C1 segment of cervical spinal cord (tissue), 14 donors: Measurements from ENCODE around the gene IDI2.
"Not testable (repeated sequence)": the region's sequence is repeated elsewhere in the genome, so short reads cannot be mapped to it uniquely, and the experiment has no call there.

Source experiments
- DNase-seq, 14 donors: peaks; one replicate each; lab custom pipeline; 2025; lab: John Stamatoyannopoulos, UW

Gene IDI2

DNA sequence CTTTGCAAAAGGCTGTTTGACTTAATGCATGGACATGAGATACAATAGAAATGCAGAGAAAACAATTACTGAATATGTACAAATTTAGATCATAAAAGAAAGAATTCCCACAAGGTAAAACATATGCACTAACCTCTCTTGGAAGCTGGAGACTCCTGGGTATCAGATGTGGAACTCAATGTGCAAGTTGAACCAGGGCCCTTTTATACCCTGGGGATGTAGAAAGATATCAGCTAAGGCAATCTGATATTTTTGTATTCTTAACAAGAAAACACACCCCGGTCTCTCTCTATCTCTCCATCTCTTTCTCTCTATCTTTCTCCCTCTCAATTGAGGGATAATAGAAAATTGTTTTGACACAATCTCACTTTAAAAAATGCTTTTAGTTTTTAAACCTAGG is at the start of gene IDI2:
Gene IDI2, minus strand, starts transcription at position 177 of the 400 bp plus-strand sequence. CDS start 1,136 bp downstream, outside the sequence.
- no peak for DNase-seq

DNA sequence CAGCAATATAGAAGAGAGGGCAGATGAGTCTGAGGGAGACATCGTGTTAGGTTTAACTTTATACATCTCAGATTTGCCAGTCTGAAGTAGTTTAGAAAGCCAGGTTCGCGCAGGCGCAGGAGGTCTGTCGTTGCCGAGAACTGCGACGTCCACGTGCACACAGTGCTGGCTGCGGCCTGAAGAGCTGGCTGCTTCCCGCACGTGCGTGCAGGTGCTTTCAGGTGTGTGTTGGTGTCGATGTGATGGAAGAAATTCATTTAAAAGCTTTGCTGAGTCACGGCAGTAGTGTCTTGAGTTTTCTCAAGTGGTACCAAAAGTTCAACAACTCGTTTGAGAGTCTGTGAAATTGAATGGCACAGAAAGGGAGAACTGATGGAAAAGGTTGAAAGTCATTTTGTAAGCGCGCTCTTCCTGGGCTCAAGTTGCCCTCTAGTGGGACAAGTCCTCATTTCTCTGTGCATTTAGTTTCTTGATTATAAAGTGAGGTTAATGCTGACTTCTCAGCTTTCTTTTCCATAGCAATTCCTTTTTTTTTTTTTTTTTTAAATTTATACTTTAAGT is 49.2 kb upstream of the IDI2 start:
- no peak for DNase-seq

DNA sequence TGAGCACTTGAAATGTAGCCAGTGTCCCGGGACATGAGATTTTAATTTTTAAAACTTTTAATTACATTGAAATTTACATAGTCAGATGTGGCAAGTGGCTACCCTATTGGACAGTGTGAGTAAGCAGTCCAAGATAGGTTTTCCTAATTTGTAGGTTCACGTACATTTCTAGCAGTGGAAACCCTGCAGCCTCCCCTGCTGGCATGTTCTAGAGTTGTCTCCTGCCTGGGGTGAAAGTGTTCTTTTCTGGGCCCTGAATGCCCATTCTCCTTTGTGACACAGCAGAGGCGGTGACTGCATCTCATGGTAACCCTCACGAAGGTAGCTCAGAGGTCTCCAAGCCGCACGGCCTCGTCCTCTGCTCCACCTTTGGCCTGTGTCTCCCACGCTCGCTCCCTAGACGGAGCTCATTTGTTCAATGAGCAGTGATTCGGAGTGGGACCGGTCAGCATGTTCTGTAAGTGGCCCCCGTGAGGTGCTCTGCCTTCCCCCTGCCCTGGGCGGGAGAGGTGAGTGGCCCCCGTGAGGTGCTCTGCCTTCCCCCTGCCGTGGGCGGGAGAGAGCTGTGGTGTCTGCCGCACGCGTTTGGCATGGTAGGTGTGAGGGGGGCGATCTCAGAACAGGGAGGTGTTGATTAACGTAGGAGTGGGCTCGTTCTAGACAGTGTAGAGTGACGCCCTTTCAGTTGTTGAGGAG is 48.5 kb upstream of the IDI2 start:
- DNase-seq: no peak

DNA sequence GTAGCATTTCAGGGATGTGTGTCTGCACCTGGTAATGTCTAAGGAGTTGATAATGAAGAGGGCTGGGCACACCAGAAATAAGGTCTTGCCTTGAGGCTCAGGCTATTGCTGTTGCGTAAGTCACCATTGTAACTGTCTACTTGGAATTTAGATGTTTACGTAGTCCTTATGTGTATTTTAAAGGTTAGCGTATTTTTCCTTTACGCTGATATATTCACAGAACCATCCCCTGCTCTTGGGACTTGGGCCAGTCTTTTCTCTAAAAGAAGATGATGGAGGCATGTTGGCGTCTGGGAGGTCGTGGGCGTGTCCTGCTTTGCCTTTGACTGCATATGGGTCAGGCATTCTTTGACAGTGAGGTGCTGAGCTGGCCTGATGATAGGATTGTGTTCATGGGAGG is 45.3 kb upstream of the IDI2 start:
- no peak for DNase-seq

DNA sequence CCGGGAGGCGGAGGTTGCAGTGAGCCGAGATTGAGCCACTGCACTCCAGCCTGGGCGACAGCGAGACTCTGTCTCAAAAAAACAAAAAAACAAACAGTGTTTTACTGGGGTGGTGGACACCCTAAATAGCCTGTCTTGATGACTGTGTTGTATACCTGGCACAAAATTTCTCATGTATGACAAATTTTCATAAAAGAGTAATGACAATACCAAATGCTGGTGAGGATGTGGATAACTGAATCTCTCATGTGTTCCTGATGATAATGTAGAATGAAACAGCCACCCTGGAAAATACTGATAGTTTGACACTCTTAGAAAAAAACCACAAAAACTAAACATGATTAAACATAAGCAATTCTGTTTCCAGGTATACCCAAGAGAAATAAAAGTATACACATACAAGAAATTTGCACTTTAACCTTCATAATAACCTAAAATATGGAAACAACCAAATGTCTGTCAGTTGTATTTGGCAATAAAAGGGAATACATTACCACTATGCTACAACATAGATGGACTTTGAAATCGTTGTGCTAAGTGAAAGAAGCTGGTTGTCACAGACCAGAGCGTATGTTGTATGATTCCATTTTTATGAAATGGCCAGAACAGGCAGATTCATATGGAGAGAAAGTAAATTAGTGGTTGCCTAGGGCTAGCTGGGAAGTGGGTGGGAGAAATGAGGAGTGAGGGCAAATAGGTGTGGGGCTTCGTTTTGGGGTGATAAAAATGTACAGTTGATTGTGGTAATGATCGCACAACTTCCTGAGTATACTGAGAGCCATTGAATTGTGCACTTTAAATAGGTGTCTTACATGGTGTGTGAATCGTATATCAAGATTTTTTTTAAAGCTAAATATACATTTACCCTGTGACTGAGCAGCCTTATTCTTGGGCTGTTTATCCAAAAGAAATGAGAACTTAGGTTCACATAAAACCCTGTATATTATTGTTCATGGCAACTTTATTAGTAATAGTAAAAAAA is 43.0 kb upstream of the IDI2 start:
- no peak for DNase-seq

DNA sequence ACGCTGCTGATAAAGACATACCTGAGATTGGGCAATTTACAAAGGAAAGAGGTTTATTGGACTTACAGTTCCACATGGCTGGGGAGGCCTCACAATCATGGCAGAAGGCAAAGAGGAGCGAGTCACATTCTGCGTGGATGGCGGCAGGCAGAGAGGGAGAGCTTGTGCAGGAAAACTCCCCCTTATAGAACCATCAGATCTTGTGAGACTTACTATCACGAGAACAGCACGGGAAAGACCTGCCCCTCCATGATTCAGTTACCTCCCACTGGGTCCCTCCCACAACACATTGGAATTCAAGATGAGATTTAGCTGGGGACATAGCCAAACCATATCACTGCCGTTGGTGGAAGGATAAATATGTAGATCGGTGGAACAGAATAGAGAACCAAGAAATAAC is 41.1 kb upstream of the IDI2 start:
- DNase-seq: not testable (repeated sequence)

DNA sequence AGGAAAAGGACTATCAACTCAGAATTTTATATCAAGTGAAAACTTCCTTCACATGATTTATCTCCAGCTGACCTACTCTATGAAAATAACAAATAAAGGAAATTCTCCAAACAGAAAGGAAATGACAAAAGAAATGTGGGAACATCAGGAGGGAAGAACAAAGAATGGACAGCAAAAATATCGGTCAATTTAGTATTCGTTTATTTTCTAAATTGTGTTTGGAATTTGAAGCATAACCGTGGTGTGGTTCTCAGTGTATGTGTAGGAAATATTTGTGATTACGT is 39.2 kb upstream of the IDI2 start:
- no peak for DNase-seq

DNA sequence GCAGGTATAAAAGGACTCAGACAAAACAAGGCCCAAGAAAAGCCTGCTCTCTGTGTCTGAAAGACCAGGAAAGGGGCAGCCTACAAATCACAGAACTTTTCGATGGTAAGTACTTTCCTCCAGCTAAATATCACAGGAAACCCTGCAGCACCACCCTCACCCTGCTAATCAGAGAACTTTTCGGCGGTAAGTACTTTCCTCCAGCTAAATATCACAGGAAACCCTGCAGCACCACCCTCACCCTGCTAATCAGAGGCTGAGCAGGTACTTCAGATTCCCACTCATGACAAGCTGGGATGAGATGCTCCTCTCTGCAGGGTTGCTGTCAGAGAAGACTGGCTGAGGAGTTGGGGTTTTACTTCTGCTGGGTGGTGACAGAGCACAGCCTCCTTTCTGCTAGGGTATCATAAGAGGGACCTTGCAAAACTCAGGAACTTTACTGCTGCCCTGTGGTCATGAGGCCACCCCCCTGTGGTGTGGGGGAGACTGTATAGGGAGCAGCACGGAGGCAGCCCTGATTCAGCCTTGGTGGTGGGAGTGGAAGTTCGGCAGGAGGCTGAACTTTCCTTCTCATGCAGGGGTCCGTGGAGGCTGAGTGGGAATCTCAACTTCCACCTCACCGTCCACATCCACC is 37.7 kb upstream of the IDI2 start:
- DNase-seq: no peak

DNA sequence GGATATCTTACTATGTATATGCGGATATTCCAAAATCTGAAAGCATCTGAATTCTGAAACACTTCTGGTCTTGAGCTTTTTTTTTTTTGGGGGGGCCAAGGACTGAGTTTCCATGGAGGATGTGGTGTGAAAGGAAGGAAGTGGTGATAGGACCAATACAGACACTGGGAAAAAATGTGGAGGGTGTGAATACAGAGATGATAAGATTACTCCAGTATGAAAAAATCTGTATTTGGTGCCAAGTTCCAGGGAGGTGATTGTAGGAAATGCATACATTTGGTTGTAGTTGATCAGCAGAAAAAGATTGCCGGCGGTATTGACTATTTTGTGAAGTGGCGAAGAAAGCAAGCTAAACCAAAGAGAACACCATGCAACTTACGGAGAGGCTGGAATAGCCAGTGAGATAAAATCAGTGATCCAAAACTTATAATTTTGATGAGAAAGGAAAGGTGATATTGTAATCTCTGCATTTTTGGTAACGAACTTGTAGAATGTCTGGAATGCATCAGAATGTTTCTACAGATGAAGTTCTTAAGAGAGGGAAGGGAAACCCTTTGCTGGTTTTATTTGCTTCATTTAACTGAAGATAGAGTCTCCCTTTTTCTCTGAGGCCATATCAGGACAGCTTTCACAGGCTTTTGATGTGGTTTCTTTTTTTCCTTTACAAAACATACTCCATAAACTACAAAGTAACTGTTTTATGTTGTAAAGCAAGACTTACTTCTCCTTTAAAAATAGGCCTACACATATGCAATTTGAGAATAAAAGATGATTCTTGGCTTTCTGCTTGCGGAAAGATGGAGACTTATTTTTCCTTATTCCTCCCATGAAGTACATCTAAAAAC is 36.5 kb upstream of the IDI2 start:
- no peak for DNase-seq

DNA sequence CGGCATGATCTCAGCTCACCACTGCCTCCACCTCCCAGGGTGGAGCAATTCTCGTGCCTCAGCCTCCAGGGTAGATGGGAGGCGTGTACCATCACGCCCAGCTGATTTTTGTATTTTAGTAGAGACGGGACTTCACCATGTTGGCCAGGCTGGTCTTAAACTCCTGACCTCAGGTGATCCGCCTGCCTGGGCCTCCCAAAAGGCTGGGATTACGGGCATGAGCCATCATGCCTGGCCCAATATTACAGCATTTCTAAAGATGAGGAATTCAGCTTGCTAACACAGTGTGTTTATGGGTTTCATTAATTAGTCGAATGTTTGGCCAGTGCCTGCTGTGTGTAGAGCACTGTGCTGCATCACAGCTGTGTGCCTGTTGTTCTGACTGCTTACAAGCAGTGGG is 34.2 kb upstream of the IDI2 start:
- no peak for DNase-seq

DNA sequence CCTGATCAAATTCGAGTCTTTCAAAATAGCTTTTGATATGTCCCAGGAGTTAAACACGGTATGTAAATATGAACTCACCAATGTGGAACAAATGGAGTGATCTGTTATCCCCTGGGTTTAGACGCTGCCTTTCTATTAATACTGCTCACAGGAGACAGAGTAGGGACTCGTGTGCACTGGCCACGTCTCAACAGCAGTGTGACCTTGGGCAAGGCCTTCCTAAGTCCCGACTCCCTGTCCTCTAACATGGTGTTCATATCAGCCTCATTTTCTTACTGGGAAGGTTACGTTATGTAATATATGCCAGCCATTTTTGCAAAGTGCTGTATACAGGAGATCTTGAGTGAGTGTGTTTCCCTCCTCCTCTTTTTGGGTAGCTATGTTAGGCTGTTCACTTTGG is 32.4 kb upstream of the IDI2 start:
- no peak for DNase-seq

DNA sequence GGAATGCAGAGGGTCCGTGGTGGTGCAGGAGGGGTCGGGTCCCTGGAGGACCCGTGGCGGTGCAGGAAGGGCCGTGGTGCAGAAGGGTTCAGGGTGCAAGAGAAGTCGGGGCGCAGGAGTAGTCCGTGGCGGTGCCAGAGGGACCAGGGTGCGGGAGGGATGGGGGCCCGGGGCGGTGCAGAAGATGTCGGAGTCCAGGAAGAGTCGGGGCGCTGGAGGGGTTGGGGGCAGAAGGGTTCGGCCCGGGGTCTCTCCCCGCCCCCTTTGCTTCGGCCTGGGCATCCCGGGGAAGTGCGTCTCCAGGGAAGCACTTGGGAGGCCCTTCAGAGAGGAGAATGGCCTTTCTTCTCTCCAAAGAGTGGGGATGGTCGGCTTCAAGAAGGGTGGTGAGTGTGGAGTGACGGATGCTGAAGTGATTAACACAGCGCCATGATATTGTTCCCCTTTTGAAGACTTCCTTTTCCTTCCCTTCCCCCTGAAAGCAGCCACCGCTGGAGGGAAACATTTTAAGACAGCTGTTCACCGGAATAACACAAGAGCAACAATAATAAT is 31.5 kb upstream of the IDI2 start:
- DNase-seq: no peak

DNA sequence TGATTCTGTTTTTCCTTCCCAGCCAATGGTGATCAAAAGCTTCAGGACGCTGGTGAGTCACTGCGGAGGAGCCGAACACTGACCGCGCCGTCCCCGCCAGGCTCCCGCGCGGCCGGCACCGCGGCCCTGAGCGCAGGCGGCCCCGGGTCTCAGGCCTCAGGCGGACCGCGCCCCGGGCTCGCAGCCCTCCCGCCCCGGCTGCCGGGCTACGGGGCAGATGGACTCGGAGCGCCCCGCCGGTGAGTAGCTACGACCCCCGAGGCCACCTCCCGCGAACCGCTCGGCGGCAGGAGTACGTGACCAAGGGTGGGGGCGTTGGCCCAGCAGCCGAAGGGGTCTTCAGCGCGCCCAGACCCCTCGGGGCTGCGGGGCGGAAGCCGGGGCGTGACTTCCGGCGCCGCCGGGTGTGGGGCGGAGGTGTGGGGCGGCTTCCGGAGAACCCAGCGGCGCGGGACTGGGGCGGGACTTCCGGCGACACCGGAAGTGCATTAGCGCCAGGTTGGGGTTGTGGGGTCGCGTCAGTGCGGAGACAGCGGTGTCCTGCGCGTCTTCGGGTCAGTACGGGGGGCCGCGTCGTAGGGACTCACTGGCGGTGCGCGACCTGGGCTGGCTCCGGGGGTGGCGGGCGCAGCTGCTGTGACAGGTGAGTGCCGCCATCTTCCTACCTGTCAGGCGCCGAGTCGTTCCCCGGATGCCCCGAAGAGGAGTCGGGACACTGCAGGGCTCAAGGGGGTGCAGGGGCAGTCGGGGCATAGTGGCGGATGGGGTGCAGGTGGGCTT is 30.9 kb upstream of the IDI2 start, which contains the start of gene WDR37:
Gene WDR37, plus strand, starts transcription at position 60 of the 780 bp plus-strand sequence. CDS start 15,771 bp downstream, outside the sequence.
- peak; percentile 27 to 89 (median 74) for DNase-seq

DNA sequence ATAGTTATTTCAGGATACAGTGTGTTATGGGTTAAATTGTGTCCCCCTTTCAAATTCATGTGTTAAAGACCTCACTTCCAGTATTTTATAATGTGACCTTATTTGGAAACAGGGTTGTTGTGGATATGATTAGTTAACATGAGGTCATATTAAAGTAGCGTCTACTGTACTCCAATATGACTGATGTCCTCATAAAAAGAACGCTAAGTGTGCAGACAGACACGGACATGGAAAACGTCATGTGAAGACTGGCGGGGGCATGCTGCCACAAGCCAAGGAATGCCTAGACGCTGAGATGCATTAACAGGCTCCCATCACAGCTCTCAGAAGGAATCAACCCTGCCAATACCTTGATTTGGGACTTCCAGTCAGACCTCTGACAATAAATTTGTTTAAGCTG is 29.0 kb upstream of the IDI2 start:
- DNase-seq: no peak

DNA sequence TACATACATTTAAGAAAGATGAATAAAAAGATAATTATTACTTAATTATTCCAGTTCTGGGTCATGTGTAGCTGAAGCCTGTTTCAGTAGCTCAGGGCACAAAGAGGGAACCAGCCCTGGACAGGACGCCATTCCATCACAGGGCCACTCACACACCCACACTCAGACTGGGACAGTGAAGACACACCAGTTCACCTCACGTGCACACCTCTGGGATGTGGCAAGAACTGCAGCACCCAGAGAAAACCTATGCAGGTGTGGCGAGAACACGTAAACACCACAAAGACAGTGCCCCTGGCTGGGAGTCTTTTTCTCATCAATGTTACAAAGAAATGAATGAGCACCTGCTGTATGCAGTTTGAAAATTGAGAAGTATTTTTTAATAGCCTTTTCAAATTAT is 24.9 kb upstream of the IDI2 start:
- DNase-seq: no peak

DNA sequence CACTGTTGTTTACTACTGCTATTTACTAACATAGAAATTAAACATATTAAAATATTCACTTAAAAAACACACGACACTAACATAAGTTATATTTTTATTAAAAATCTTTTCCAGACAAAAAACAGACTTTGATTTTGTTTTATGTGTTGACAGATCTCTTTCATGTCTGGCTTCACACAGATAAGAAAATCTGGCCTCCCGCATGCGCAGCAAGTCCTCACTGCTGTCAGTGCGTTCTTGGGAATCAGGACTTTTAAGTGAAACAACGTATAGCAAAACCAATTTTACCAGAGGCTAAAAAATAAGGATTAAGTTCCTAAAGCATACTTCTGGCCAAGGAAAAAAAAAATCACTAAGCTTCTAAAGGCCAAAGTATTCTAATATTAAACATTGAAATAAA is 24.5 kb upstream of the IDI2 start:
- DNase-seq: no peak

DNA sequence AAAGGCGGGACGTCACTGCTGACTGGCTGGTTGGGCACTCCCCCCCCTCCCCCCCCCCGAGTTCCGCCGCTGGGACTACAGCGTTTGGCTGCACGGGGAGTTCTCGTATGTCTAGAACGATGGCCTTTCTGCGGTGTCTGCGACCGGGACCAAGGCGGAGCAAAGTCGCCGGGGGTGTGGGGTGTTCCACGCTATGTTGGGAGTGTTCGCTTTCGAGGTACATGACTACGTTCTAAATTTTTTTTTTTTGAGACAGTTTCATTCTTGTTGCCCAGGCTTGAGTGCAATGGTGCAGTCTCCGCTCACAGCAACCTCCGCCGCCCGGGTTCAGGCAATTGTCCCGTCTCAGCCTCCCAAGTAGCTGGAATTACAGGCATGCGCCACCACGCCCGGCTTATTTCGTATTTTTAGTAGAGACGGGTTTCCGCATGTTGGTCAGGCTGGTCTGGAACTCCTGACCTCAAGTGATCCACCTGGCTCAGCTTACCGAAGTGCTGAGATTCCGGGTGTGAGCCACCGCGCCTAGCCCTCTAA is 23.8 kb upstream of the IDI2 start:
- peak in 1 of 14 donors; percentile 63 for DNase-seq

DNA sequence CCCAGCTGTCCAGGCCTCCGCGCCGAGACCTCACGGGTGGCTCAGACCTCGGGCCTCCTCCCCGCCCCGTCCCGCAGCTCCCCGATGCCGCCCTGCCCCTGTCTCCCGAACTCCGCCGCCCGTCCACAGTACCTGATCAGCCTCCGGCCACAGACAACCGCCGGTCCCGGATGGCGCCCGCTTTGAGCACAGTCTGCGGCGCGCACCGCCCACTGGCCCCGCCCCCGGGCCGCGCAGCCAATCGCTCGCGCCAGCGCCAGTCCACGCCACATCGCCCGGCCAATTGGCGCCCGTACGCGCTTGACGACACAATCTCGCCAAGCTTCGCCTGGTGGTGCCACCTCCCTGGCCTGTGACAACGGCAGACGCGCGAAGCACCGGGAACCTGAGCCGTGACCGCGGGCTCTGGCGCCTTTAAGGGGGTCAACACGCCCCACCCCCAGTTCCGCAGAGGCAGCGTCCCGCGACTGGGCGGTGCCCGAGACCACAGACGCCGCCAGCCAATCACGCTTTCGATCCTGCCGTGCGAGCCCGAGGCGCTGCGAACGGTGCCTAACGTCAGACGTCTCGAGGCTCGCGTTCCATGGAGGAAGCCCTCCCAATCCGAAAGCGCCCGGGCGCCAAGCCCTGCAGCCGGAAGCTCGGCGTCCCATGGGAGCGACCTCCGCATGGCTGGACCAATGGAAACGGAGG is 23.2 kb upstream of the IDI2 start, which contains the start of gene IDI1:
Gene IDI1, minus strand, starts transcription at position 388 of the 693 bp plus-strand sequence. Its CDS starts 116 bp downstream, at position 272.
- DNase-seq: peak; percentile 87 to 100 (median 99)

DNA sequence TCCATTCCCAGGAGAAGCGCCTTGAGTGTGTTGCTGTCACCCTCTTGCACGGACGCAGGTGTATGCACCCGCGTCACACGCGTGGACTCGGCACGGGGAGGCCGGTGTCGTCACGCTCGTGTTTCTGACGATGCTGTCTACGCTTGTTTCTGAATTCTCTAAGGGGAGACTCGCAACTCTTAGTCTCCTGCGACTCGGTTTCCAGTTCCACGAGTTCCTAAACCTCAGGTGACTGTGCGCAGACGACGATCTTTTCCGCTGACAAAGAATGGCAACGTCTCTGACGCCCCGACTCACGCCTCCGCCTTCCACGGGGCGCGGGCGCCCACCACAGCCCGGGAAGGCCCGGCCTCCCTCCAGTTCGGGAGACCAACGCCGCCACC is 22.7 kb upstream of the IDI2 start:
- DNase-seq: peak in 1 of 14 donors; percentile 65
